BJ (cell line): Measurements from ENCODE around the gene PLA2G6. TPM values are rescaled to one million over a fixed set of nuclear protein-coding genes. Genes with fewer than 3 reads are reported as not detected.

Source experiments
- CTCF ChIA-PET: fragments of 350-600 bp; formaldehyde crosslinking; extraction: SDS; loops from one replicate; lab custom pipeline; 2021; ENCODE audit warnings: antibody characterized with exemption, inconsistent platforms; lab: Yijun Ruan, JAX
- POLR2A ChIA-PET: fragments of 300-600 bp; sonication (Branson Sonifier 250); formaldehyde crosslinking; extraction: SDS; loops from one replicate; lab custom pipeline; 2021; ENCODE audit warnings: antibody characterized with exemption; lab: Charles Lee
- DNase-seq: peaks from one replicate; pipeline ENCODE4 v3.0.0-alpha.2; 2011; ENCODE audit warnings: low read depth
- H3K27me3 ChIP-seq: 2 replicates; pipeline ENCODE4 v1.6.0; 2011; ENCODE audit warnings: low read length; ENCODE audit not compliant: control insufficient read depth, insufficient read depth
- H3K36me3 ChIP-seq: 2 replicates; pipeline ENCODE4 v1.5.1; 2011; ENCODE audit warnings: low read length; ENCODE audit not compliant: control insufficient read depth, insufficient read depth
- H3K4me3 ChIP-seq: 2 replicates; pipeline ENCODE4 v1.5.1; 2011; ENCODE audit warnings: low read depth, mild to moderate bottlenecking, control low read depth, low read length
- polyA plus RNA-seq: library from polyadenylated mRNA; depleted of rRNA; stranded (reverse); fragments of >200 nt; gene quantifications from 2 replicates; pipeline ENCODE4 v1.2.3, GENCODE V29; 2011
- TF ChIP-seq, protein P1 (sequence below): IDR thresholded peaks from 2 replicates; pipeline ENCODE4 v1.5.1; 2011; ENCODE audit warnings: low read depth, mild to moderate bottlenecking, control low read depth, inconsistent platforms, low read length, moderate library complexity; ENCODE audit not compliant: insufficient read depth

PLA2G6 gene
- polyA plus RNA-seq, 1 experiment: 14.9 TPM

DNA sequence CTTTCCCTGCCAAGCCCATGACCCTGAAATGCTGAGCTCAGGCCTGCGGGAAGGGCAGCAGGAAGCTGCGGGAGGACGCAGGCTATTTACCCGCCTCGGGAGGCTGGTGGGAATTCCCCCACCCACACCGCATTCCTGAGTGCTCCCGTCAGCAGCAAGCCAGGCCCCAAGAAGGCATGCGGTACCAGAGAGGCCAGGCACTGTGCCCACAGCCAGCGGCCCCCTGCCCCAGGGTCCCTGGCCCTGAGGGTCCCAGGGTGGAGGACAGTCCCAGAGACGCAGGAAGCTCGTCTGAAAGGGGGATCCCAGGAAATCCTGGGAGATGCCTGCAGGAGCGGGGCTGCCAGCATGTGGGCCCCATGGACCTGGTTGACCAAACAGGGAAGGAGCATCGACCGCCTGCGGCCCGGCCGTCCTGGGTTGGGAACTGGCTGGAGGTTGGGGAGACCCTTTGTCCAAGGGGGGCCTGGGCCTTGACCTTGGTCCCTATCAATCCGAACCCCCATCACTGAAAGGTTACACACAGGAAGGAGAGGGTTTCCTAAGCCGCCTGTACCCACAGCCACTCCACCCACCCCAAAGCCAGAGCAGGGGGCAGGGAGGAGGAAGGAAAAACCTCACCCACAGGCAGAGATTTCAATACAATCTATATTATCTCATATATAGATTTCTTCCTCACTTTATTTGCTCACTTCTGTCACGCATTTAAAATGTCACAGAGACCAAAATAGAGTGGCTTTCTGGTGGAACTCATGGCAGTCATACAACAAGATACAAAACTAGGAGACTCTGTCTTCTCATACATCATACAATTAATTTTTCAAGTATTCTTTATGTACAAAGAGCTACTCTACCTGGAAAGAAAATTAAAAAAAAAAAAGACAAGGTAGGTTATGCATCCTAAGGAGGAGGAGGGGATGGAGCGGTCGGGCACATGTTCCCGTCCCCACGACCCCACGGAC lies 37.3 kb upstream of the PLA2G6 start:
- CTCF ChIA-PET: interaction anchor here (0.7 to 1.6 kb wide), 4 partner anchors 10 to 112 kb away, joined by 3 to 8 read pairs (median 4); no protein-coding TSS in a partner anchor
- POLR2A ChIA-PET: interaction anchor here (1.1 kb wide), 1 partner anchor 10 kb away, joined by 3 read pairs; no protein-coding TSS in a partner anchor

DNA sequence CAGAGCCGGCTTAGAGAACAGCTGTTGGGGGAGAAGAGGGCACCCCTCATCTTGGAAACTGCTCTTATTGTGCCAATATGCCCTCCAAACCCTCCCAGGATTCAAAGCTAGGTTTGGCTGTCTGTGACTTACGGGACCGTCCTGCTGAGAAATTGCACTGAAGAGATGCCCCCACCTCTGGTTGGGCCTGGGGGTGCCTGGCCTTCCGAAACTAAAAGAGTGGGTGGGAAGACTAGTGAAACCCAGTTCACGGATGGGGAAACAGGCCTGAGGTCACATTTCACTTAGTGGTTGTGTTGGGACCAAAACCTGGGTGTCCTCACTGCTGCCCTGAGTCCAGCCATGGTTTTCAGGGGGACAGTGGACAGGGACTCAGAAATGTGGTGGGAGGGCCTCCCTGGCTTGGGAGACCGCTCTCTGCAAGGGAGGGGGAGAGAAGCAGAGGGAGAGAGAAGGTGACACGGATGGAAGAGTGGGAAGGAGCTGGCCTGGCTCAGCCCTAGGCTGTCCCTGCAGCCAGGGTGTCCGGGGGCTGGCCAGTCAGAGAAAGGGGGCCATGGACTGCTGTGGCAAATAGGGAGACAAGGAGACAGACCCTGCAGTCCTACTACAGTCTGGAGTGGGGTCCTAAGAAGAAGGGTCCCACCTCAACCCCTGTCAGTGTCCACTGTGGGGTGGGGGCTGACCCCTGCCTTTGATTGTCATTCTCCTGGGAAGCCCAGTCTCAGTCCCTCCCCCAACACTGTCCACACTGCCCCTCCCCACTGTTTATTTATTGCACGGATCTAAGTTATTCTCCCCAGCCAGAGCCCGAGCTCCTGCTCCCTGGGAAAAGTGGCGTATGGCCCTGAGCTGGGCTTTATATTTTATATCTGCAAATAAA lies 33.8 kb upstream of the PLA2G6 start:
- TF ChIP-seq, protein P1, sequence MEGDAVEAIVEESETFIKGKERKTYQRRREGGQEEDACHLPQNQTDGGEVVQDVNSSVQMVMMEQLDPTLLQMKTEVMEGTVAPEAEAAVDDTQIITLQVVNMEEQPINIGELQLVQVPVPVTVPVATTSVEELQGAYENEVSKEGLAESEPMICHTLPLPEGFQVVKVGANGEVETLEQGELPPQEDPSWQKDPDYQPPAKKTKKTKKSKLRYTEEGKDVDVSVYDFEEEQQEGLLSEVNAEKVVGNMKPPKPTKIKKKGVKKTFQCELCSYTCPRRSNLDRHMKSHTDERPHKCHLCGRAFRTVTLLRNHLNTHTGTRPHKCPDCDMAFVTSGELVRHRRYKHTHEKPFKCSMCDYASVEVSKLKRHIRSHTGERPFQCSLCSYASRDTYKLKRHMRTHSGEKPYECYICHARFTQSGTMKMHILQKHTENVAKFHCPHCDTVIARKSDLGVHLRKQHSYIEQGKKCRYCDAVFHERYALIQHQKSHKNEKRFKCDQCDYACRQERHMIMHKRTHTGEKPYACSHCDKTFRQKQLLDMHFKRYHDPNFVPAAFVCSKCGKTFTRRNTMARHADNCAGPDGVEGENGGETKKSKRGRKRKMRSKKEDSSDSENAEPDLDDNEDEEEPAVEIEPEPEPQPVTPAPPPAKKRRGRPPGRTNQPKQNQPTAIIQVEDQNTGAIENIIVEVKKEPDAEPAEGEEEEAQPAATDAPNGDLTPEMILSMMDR: no peak
- H3K27me3 ChIP-seq: no peaks in the 10 kb centered on the region
- H3K36me3 ChIP-seq: peaks cover 14% of the 10 kb centered on the region
- ChIA-PET CTCF (interaction anchor here (3.0 kb wide), 1 partner anchor 101 kb away, joined by 11 read pairs; no protein-coding TSS in a partner anchor), POLR2A (no interaction called here)
- no peak for DNase-seq
- H3K4me3 ChIP-seq: no peak overlapping the region

More for the DNA sequence above, 37.3 kb upstream of the PLA2G6 start:
- peak; percentile 78 for DNase-seq
- Histone ChIP-seq H3K27me3 (no peaks in the 10 kb centered on the region), H3K36me3 (peaks cover 31% of the 10 kb centered on the region), H3K4me3 (no peak overlapping the region)
- TF ChIP-seq, protein P1: no peak

DNA sequence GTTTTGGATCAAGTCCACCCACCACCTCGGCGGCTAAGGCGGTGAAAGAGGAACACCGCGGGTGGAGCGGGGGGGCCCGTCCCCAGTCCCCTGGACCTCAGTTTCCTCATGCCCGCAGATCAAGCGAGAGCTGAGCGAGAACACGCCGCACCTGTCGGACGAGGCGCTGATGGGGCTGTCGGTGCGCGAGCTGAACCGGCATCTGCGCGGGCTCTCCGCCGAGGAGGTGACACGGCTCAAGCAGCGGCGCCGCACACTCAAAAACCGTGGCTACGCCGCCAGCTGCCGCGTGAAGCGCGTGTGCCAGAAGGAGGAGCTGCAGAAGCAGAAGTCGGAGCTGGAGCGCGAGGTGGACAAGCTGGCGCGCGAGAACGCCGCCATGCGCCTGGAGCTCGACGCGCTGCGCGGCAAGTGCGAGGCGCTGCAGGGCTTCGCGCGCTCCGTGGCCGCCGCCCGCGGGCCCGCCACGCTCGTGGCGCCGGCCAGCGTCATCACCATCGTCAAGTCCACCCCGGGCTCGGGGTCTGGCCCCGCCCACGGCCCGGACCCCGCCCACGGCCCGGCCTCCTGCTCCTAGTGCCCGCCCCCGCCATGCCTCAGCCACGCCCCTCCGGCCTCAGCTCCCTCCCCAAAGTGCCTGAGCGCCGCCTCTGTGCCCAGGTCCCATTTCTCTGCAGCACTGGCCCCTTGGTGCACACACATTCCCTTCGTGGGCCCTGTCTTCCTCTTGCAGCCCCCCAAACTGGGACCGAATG lies 32.8 kb upstream of the PLA2G6 start:
- peaks cover 17% of the 10 kb centered on the region for H3K36me3 ChIP-seq
- DNase-seq: no peak
- POLR2A ChIA-PET: no interaction called here

DNA sequence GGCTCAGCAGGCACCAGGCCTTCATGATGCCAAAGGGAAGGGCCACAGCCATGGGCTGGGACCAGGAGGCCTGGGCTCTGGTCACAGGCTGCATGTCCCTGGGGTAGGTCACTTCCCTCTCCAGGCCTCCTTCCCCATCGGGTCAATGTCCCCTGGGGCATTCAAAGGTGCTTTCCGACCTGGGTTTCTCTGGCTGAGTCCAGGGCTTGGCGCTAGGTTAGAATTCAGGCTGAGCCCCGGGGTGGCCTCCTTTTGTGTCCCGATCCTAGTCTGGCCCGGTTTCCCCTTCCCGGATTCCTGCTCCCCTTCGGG lies 32.3 kb upstream of the PLA2G6 start:
- ChIA-PET CTCF (interaction anchor here (3.0 kb wide), 1 partner anchor 100 kb away, joined by 11 read pairs; no protein-coding TSS in a partner anchor), POLR2A (no interaction called here)
- Histone ChIP-seq H3K36me3 (peaks cover 17% of the 10 kb centered on the region), H3K4me3 (no peak overlapping the region), H3K27me3 (no peaks in the 10 kb centered on the region)
- TF ChIP-seq, protein P1: no peak
- DNase-seq: no peak

More for the DNA sequence above, 32.8 kb upstream of the PLA2G6 start:
- H3K27me3 ChIP-seq: no peaks in the 10 kb centered on the region
- H3K4me3 ChIP-seq: no peak overlapping the region
- CTCF ChIA-PET: interaction anchor here (3.0 kb wide), 1 partner anchor 101 kb away, joined by 11 read pairs; no protein-coding TSS in a partner anchor
- TF ChIP-seq, protein P1: no peak
